Stimulated activated CD8-positive, alpha-beta memory T cell treated with anti-CD3 and anti-CD28 coated beads, Interleukin-15, amount 100 ng/mL, for 48 hours (primary cell): ENCODE data around the gene METTL25B.

Source experiments
- DNase-seq, 2 donors: peaks; one replicate each; pipeline ENCODE4 v3.0.0-alpha.2; 2020; ENCODE audit warnings: low read depth in 2 of 2

Gene METTL25B

GRCh38 chr1:156726549-156727226 is 1.6 kb upstream of the METTL25B start:
- peak in 1 of 2 donors; percentile 29 for DNase-seq

- DNase-seq: no peak
These were observed 777 bp upstream of the METTL25B start for GRCh38 chr1:156727492-156727891.

GRCh38 chr1:156728599-156729462 is 562 bp downstream of the METTL25B start, which contains the start of gene ISG20L2:
Gene ISG20L2, minus strand, starts transcription at chr1:156728766. Its CDS starts 1,114 bp downstream, at chr1:156727652.
- DNase-seq: peak; percentile 93 to 96

GRCh38 chr1:156733989-156734584 is 5.8 kb downstream of the METTL25B start:
- DNase-seq: no peak

- no peak for DNase-seq
These were observed 10.1 kb downstream of the METTL25B start for GRCh38 chr1:156738407-156738806.

GRCh38 chr1:156738916-156739315 is 10.6 kb downstream of the METTL25B start:
- DNase-seq: no peak

- no peak for DNase-seq
These were observed 12.0 kb downstream of the METTL25B start for GRCh38 chr1:156740237-156740740.

- DNase-seq: peak; percentile 95 to 96
These were observed 12.6 kb downstream of the METTL25B start, which contains the start of gene MRPL24 for GRCh38 chr1:156740741-156741480. Gene MRPL24, minus strand, starts transcription at chr1:156741088. Its CDS starts 2,384 bp downstream, at chr1:156738704.

GRCh38 chr1:156741481-156741983 is 13.3 kb downstream of the METTL25B start:
- DNase-seq: no peak

- no peak for DNase-seq
These were observed 13.7 kb downstream of the METTL25B start for GRCh38 chr1:156742017-156742416.

GRCh38 chr1:156742801-156743200 is 14.5 kb downstream of the METTL25B start:
- no peak for DNase-seq

- no peak for DNase-seq
These were observed 15.4 kb downstream of the METTL25B start for GRCh38 chr1:156743367-156744302.

GRCh38 chr1:156744344-156744743 is 16.1 kb downstream of the METTL25B start:
- DNase-seq: no peak

- no peak for DNase-seq
These were observed 16.6 kb downstream of the METTL25B start for GRCh38 chr1:156744786-156745419.

- DNase-seq: no peak
These were observed 17.6 kb downstream of the METTL25B start for GRCh38 chr1:156745881-156746280.

- DNase-seq: no peak
These were observed 18.1 kb downstream of the METTL25B start for GRCh38 chr1:156746406-156746727.

- DNase-seq: peak in 1 of 2 donors; percentile 50
These were observed 18.7 kb downstream of the METTL25B start for GRCh38 chr1:156746728-156747631.
